ENCODE measurements around the gene ARHGAP44. TPM values are rescaled to one million over a fixed set of nuclear protein-coding genes. Genes with fewer than 3 reads are reported as not detected.

Gene ARHGAP44
- total RNA-seq, 1 experiment from 2014 or later, result 17.1 TPM

- Mint-ChIP-seq H3K36me3 (ENCODE audit: insufficient read depth, unreplicated experiment) (peaks cover 14% of the 10 kb centered on the region), H3K27me3 (ENCODE audit: unreplicated experiment) (no peaks in the 10 kb centered on the region), H3K4me3 (ENCODE audit: low read depth, unreplicated experiment) (no peak overlapping the region), H3K9me3 (ENCODE audit: low read depth, unreplicated experiment) (no peaks in the 10 kb centered on the region), H3K4me1 (ENCODE audit: low read depth, unreplicated experiment) (no peaks in the 10 kb centered on the region), H3K27ac (ENCODE audit: unreplicated experiment) (no peak overlapping the region)
- no peak for TF ChIP-seq CTCF (IDR thresholded peaks at IDR 0.05; ENCODE audit: unreplicated experiment)
- CTCF ChIA-PET, result no interaction called here
- intact Hi-C loops (cut with micrococcal nuclease; ENCODE audit: unreplicated experiment), result loop anchor here (5.0 to 10.0 kb wide), 3 partner anchors 257 to 455 kb away; partner anchors contain the start of gene MYOCD
- BruUV-seq (replicated peaks), result no TSS peak
- DNase-seq, result no peak
These were observed 212.8 kb downstream of the ARHGAP44 start for GRCh38 chr17:13001991-13002615.

GRCh38 chr17:13002761-13003453, 213.6 kb downstream of the ARHGAP44 start:
- no peaks in the 10 kb centered on the region for H3K4me1 Mint-ChIP-seq (ENCODE audit: low read depth, unreplicated experiment)
- intact Hi-C loops (cut with micrococcal nuclease; ENCODE audit: unreplicated experiment), result loop anchor here (1.0 to 10.0 kb wide), 5 partner anchors 258 to 823 kb away; partner anchors contain the start of gene MYOCD
- no peaks in the 10 kb centered on the region for H3K27me3 Mint-ChIP-seq (ENCODE audit: unreplicated experiment)
- H3K4me3 Mint-ChIP-seq (ENCODE audit: low read depth, unreplicated experiment), result no peak overlapping the region
- BruUV-seq (replicated peaks), result no TSS peak
- peak; percentile 67 for TF ChIP-seq CTCF (IDR thresholded peaks at IDR 0.05; ENCODE audit: unreplicated experiment)
- CTCF ChIA-PET, result no interaction called here
- DNase-seq, result peak; percentile 60
- H3K9me3 Mint-ChIP-seq (ENCODE audit: low read depth, unreplicated experiment), result no peaks in the 10 kb centered on the region
- peaks cover 17% of the 10 kb centered on the region for H3K36me3 Mint-ChIP-seq (ENCODE audit: insufficient read depth, unreplicated experiment)
- no peak overlapping the region for H3K27ac Mint-ChIP-seq (ENCODE audit: unreplicated experiment)

DNA sequence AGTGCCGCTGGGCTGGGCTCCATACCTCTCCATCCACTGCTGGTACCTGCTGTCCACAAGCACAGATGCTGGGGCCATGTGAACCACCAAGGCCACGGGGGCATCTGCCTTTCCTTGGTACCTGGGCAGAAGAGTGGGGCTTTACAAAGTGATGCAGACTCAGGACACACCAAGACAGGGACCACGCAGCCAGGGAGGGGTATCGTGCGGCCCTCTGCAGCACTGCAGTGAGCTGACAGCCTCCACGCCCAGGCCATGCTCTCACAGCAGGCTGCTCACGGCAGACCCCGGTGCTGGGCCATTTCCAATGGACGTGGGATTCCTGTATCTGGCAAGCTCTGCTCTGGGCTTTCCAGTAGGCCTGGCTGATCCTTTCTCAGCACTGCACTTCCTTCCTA, 214.2 kb downstream of the ARHGAP44 start:
- H3K9me3 Mint-ChIP-seq (ENCODE audit: low read depth, unreplicated experiment), result no peaks in the 10 kb centered on the region
- peaks cover 20% of the 10 kb centered on the region for H3K36me3 Mint-ChIP-seq (ENCODE audit: insufficient read depth, unreplicated experiment)
- intact Hi-C loops (cut with micrococcal nuclease; ENCODE audit: unreplicated experiment), result loop anchor here (1.0 to 10.0 kb wide), 5 partner anchors 259 to 823 kb away; partner anchors contain the start of gene MYOCD
- no peak overlapping the region for H3K4me3 Mint-ChIP-seq (ENCODE audit: low read depth, unreplicated experiment)
- H3K27me3 Mint-ChIP-seq (ENCODE audit: unreplicated experiment), result no peaks in the 10 kb centered on the region
- no peaks in the 10 kb centered on the region for H3K4me1 Mint-ChIP-seq (ENCODE audit: low read depth, unreplicated experiment)
- no TSS peak for BruUV-seq (replicated peaks)
- CTCF ChIA-PET, result no interaction called here
- DNase-seq, result no peak
- no peak for TF ChIP-seq CTCF (IDR thresholded peaks at IDR 0.05; ENCODE audit: unreplicated experiment)
- H3K27ac Mint-ChIP-seq (ENCODE audit: unreplicated experiment), result no peak overlapping the region

DNA sequence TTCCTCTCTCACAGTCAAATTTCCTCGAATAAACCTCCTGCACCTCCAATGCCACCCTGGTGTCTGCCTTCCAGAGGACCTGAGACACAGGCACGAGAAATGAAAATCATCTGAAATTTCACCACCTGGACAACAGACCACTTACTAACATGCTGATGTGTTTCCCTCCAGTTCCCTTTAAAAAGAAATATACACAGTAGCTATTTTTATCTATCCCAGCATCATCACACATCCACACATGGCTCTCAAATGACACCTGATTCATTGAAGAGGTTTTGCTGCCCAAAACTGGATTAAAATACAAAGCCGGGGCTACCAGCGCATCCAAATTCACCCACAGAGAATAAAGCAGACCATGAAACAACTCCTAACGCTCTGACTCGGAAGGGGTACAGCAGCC, 214.6 kb downstream of the ARHGAP44 start:
- DNase-seq, result no peak
- Mint-ChIP-seq H3K27ac (ENCODE audit: unreplicated experiment) (no peak overlapping the region), H3K36me3 (ENCODE audit: insufficient read depth, unreplicated experiment) (peaks cover 21% of the 10 kb centered on the region), H3K27me3 (ENCODE audit: unreplicated experiment) (no peaks in the 10 kb centered on the region), H3K4me1 (ENCODE audit: low read depth, unreplicated experiment) (no peaks in the 10 kb centered on the region), H3K4me3 (ENCODE audit: low read depth, unreplicated experiment) (no peak overlapping the region), H3K9me3 (ENCODE audit: low read depth, unreplicated experiment) (no peaks in the 10 kb centered on the region)
- intact Hi-C loops (cut with micrococcal nuclease; ENCODE audit: unreplicated experiment), result loop anchor here (1.0 to 10.0 kb wide), 5 partner anchors 259 to 824 kb away; partner anchors contain the start of gene MYOCD
- TF ChIP-seq CTCF (IDR thresholded peaks at IDR 0.05; ENCODE audit: unreplicated experiment), result no peak
- no TSS peak for BruUV-seq (replicated peaks)
- CTCF ChIA-PET, result no interaction called here

Data from Calu3 (cell line).